ENCODE data around the gene RXRG.

DNA sequence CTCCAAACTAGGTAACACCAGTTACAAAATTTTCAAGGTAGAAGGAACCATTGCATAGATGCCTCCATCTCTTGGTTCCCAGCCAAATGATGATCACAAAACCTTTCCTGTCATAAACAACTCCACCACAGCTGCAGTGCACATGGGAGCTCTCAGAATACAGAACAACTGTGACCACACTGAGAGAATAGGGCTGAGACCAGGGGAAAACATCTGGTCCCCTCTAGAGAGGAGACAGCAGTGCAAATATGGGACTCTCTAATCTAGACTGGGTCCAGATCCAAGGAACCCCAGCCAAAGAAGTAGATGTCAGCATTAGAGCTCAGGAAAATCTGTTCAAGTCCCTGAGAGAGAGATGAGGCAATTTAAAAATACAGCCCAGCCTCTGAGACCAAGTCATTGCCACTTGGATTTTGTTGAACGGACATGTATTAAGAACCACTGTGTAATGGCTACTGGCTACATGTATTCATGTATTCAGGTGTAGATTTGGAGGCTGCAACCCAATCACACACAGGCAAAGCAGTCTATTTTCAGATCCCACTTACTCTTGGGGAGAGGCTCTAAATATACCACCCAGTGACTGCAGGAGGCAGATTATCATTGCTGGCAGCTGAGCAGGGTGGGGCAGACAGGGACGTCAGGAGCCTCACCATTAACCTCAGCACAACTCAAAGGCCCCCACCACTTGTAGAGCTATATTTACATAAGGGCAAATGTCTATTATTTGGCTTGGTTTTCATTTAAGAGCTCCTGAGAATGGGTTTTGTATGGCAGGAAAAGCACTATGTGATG is 7.6 kb upstream of the RXRG start:
- no peak for TF ChIP-seq EZH2 (IDR thresholded peaks at IDR 0.05; ENCODE audit: low read length)
- TF ChIP-seq, protein P1, sequence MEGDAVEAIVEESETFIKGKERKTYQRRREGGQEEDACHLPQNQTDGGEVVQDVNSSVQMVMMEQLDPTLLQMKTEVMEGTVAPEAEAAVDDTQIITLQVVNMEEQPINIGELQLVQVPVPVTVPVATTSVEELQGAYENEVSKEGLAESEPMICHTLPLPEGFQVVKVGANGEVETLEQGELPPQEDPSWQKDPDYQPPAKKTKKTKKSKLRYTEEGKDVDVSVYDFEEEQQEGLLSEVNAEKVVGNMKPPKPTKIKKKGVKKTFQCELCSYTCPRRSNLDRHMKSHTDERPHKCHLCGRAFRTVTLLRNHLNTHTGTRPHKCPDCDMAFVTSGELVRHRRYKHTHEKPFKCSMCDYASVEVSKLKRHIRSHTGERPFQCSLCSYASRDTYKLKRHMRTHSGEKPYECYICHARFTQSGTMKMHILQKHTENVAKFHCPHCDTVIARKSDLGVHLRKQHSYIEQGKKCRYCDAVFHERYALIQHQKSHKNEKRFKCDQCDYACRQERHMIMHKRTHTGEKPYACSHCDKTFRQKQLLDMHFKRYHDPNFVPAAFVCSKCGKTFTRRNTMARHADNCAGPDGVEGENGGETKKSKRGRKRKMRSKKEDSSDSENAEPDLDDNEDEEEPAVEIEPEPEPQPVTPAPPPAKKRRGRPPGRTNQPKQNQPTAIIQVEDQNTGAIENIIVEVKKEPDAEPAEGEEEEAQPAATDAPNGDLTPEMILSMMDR (optimal IDR thresholded peaks at IDR 0.05 in 1 of 3, IDR thresholded peaks at IDR 0.05 in 1 of 3, conservative IDR thresholded peaks at IDR 0.05 in 1 of 3; ENCODE audit: extremely low read depth in 1 of 3, insufficient read depth in 2 of 3, low read length in 3 of 3): no peak
